H1 (cell line): ENCODE data around the gene RGS3. TPM values are rescaled to one million over a fixed set of nuclear protein-coding genes. Genes with fewer than 3 reads are reported as not detected.

Source experiments
- CTCF ChIA-PET: fragments of 300-600 bp; sonication (Branson Sonifier 250); formaldehyde crosslinking; loops from one replicate; lab custom pipeline; 2021; ENCODE audit not compliant: partially characterized antibody; lab: Charles Lee
- POLR2A ChIA-PET: fragments of 300-600 bp; sonication (Branson Sonifier 250); formaldehyde crosslinking; loops from one replicate; lab custom pipeline; 2021; ENCODE audit warnings: inconsistent platforms; ENCODE audit not compliant: partially characterized antibody; lab: Charles Lee
- DNase-seq, 2 experiments: peaks; one replicate each; pipeline versions ENCODE4 v3.0.0 to v3.0.0-alpha.2; 2010 to 2022; ENCODE audit warnings: low spot score in 2 of 2, low read depth in 1 of 2, mixed read lengths in 1 of 2
- FAIRE-seq: peaks from 2 replicates; lab custom pipeline; 2011; peaks lifted over from hg19 to GRCh38; lab: Jason Lieb, UNC
- H2AFZ ChIP-seq: 2 replicates; pipeline ENCODE4 v1.8.1; 2012; ENCODE audit warnings: low read length, inconsistent platforms
- H2AK5ac ChIP-seq: 2 replicates; pipeline ENCODE4 v1.6.1; 2013; ENCODE audit warnings: low read depth, low read length
- H2BK120ac ChIP-seq: replicated peaks from 2 replicates; pipeline ENCODE3; 2013; ENCODE audit warnings: low read depth, low read length, inconsistent platforms
- H2BK12ac ChIP-seq: 2 replicates; pipeline ENCODE4 v1.6.1; 2013; ENCODE audit warnings: low read depth, low read length
- H2BK15ac ChIP-seq: 2 replicates; pipeline ENCODE4 v1.6.1; 2013; ENCODE audit warnings: low read length
- H2BK20ac ChIP-seq: 2 replicates; pipeline ENCODE4 v1.6.1; 2013; ENCODE audit warnings: low read length
- H2BK5ac ChIP-seq: 2 replicates; pipeline ENCODE4 v1.6.1; 2013; ENCODE audit warnings: low read depth, low read length
- H3K14ac ChIP-seq: 2 replicates; pipeline ENCODE4 v1.6.1; 2013; ENCODE audit warnings: inconsistent platforms; ENCODE audit not compliant: insufficient read length
- H3K18ac ChIP-seq: 2 replicates; pipeline ENCODE4 v1.6.1; 2013; ENCODE audit warnings: low read length; ENCODE audit errors: extremely low read depth
- H3K23ac ChIP-seq: 2 replicates; pipeline ENCODE4 v1.6.1; 2013; ENCODE audit warnings: inconsistent platforms; ENCODE audit not compliant: insufficient read length
- H3K23me2 ChIP-seq: 2 replicates; pipeline ENCODE4 v1.6.1; 2013; ENCODE audit warnings: low read depth, low read length
- H3K27ac ChIP-seq: 2 replicates; pipeline ENCODE4 v1.6.1; 2011; ENCODE audit warnings: low read depth, low read length, inconsistent platforms
- H3K27me3 ChIP-seq, 4 experiments: replicated peaks in 1 of 4; 1 replicate in 1 of 4; 2 replicates in 3 of 4; pipeline versions ENCODE4 v1.6.1 to v1.8.1; 2011 to 2013; ENCODE audit warnings: low read length in 3 of 4, mild to moderate bottlenecking in 3 of 4, inconsistent platforms in 2 of 4, mixed read lengths in 2 of 4, moderate library complexity in 1 of 4; ENCODE audit not compliant: control insufficient read depth in 3 of 4, insufficient read depth in 3 of 4; ENCODE audit errors: extremely low read depth in 1 of 4
- H3K36me3 ChIP-seq, 4 experiments: 2 replicates each; pipeline versions ENCODE4 v1.6.1 to v1.8.1; 2011 to 2013; ENCODE audit warnings: mild to moderate bottlenecking in 4 of 4, low read length in 3 of 4, moderate library complexity in 2 of 4, control low read depth in 1 of 4, inconsistent platforms in 1 of 4; ENCODE audit not compliant: insufficient read depth in 4 of 4, control insufficient read depth in 2 of 4
- H3K4ac ChIP-seq: replicated peaks from 2 replicates; pipeline ENCODE3; 2013; ENCODE audit warnings: low read length, low read depth, mixed read lengths, inconsistent platforms; ENCODE audit not compliant: insufficient read length
- H3K4me1 ChIP-seq, 4 experiments: replicated peaks in 1 of 4; 1 replicate in 1 of 4; 2 replicates in 3 of 4; pipeline versions ENCODE4 v1.6.1 to v1.8.1; 2011 to 2013; ENCODE audit warnings: low read length in 3 of 4, inconsistent platforms in 2 of 4, mixed read lengths in 1 of 4; ENCODE audit not compliant: insufficient read depth in 4 of 4, control insufficient read depth in 3 of 4
- H3K4me2 ChIP-seq, 2 experiments: 2 replicates each; pipeline versions ENCODE4 v1.6.1 to v1.8.1; 2011 to 2013; ENCODE audit warnings: low read depth in 2 of 2, low read length in 2 of 2, control low read depth in 1 of 2, inconsistent platforms in 1 of 2, mild to moderate bottlenecking in 1 of 2; ENCODE audit not compliant: insufficient read depth in 1 of 2
- H3K4me3 ChIP-seq, 4 experiments: fragments of 200-600, 300-600 bp in 1 of 4; sonication (generic), shearing (Covaris generic), sonication (Bioruptor Twin) in 1 of 4; 2 replicates each; pipeline versions ENCODE4 v1.5.1 to v1.8.1; 2011 to 2016; ENCODE audit warnings: low read length in 4 of 4, low read depth in 3 of 4, control low read depth in 2 of 4, inconsistent platforms in 2 of 4, mild to moderate bottlenecking in 2 of 4, mixed read lengths in 1 of 4, moderate library complexity in 1 of 4; ENCODE audit not compliant: insufficient read depth in 2 of 4; ENCODE audit errors: extremely low read depth in 1 of 4
- H3K56ac ChIP-seq: replicated peaks from 2 replicates; pipeline ENCODE3; 2013; ENCODE audit warnings: low read depth, mild to moderate bottlenecking, mixed read lengths, low read length, inconsistent platforms; ENCODE audit not compliant: insufficient read length
- H3K79me1 ChIP-seq: 2 replicates; pipeline ENCODE4 v1.6.1; 2013; ENCODE audit warnings: low read depth, low read length, control low read depth
- H3K79me2 ChIP-seq, 2 experiments: 2 replicates each; pipeline versions ENCODE4 v1.6.1 to v1.8.1; 2012 to 2013; ENCODE audit warnings: low read length in 2 of 2, mild to moderate bottlenecking in 2 of 2, inconsistent platforms in 1 of 2; ENCODE audit not compliant: insufficient read depth in 2 of 2, control insufficient read depth in 1 of 2
- H3K9ac ChIP-seq, 4 experiments: replicated peaks in 1 of 4; 1 replicate in 1 of 4; 2 replicates in 3 of 4; pipeline versions ENCODE4 v1.6.1 to v1.8.1; 2011 to 2013; ENCODE audit warnings: low read depth in 3 of 4, low read length in 3 of 4, control low read depth in 2 of 4, mild to moderate bottlenecking in 2 of 4, moderate library complexity in 2 of 4, inconsistent platforms in 1 of 4; ENCODE audit errors: extremely low read depth in 1 of 4
- H3K9me3 ChIP-seq, 2 experiments: 2 replicates each; pipeline versions ENCODE4 v1.6.1 to v1.8.1; 2012 to 2013; ENCODE audit warnings: mild to moderate bottlenecking in 2 of 2, moderate library complexity in 2 of 2, control low read depth in 1 of 2, inconsistent platforms in 1 of 2, low read depth in 1 of 2, low read length in 1 of 2, mixed read lengths in 1 of 2; ENCODE audit not compliant: insufficient read depth in 2 of 2
- H4K20me1 ChIP-seq, 2 experiments: replicated peaks in 1 of 2; 2 replicates each; pipeline versions ENCODE3 to v1.8.1; 2011 to 2013; ENCODE audit warnings: inconsistent platforms in 2 of 2, low read length in 2 of 2, mild to moderate bottlenecking in 1 of 2; ENCODE audit not compliant: insufficient read depth in 2 of 2, control insufficient read depth in 1 of 2
- H4K5ac ChIP-seq: 2 replicates; pipeline ENCODE4 v1.6.1; 2013; ENCODE audit warnings: low read length, low read depth, mixed read lengths, inconsistent platforms; ENCODE audit not compliant: insufficient read length
- H4K8ac ChIP-seq: 2 replicates; pipeline ENCODE4 v1.8.0; 2013; ENCODE audit warnings: mild to moderate bottlenecking, moderate library complexity, low read length, inconsistent platforms; ENCODE audit not compliant: insufficient read depth; ENCODE audit errors: extremely low read depth
- H4K91ac ChIP-seq: replicated peaks from 2 replicates; pipeline ENCODE3; 2013; ENCODE audit warnings: low read length, mixed read lengths, inconsistent platforms; ENCODE audit not compliant: insufficient read length
- FOSL1 ChIP-seq: IDR thresholded peaks from 2 replicates; pipeline ENCODE4 v1.6.1; 2011; ENCODE audit warnings: mild to moderate bottlenecking, low read depth, low read length, moderate library complexity; ENCODE audit not compliant: insufficient read depth
- JUND ChIP-seq: IDR thresholded peaks from 2 replicates; pipeline ENCODE4 v1.6.1; 2011; ENCODE audit warnings: mild to moderate bottlenecking, improper control_type of control experiment, low read length
- KDM4A ChIP-seq: IDR thresholded peaks from one replicate; pipeline ENCODE4 v1.7.1; 2012; ENCODE audit warnings: low read depth, mild to moderate bottlenecking, moderate library complexity, low read length, inconsistent platforms; ENCODE audit not compliant: severe bottlenecking
- NANOG ChIP-seq: IDR thresholded peaks from 2 replicates; pipeline ENCODE4 v1.6.1; 2011; ENCODE audit warnings: low read length, low read depth, mild to moderate bottlenecking, inconsistent platforms; ENCODE audit not compliant: insufficient read depth, poor library complexity, severe bottlenecking
- POLR2AphosphoS5 ChIP-seq: IDR thresholded peaks from 2 replicates; pipeline ENCODE4 v1.6.1; 2011; ENCODE audit warnings: low read depth, low read length
- POU5F1 ChIP-seq: IDR thresholded peaks from 2 replicates; pipeline ENCODE4 v1.6.1; 2011; ENCODE audit warnings: low read depth, mild to moderate bottlenecking, low read length, moderate library complexity
- TEAD4 ChIP-seq: IDR thresholded peaks from 2 replicates; pipeline ENCODE4 v1.6.1; 2012; ENCODE audit warnings: low read depth, low read length, inconsistent platforms, mixed read lengths
- WGBS, 2 experiments: shearing (Covaris generic) in 1 of 2; methylation state at CpG; one replicate each; pipeline versions ENCODE4 v1.1.6 to v1.1.7; 2013 to 2015; ENCODE audit warnings: low lambda C conversion rate in 2 of 2, mixed read lengths in 2 of 2, inconsistent platforms in 1 of 2, low coverage in 1 of 2, missing lambda C conversion rate in 1 of 2; ENCODE audit not compliant: insufficient replicate concordance in 2 of 2, insufficient coverage in 1 of 2, insufficient read length in 1 of 2; ENCODE audit errors: extremely low coverage in 1 of 2, missing lambda C conversion rate in 1 of 2; 5-methylcytosine and 5-hydroxymethylcytosine counted together
- polyA plus RNA-seq, 7 experiments: library from polyadenylated mRNA; depleted of rRNA in 3 of 7; stranded (reverse) in 5 of 7; unstranded in 2 of 7; fragments of >200 nt in 5 of 7; fragments of 200-250 nt in 2 of 7; gene quantifications; 1 replicate in 5 of 7; 2 replicates in 1 of 7; 4 replicates in 1 of 7; pipeline versions ENCODE4 v1.2.1 to v1.2.3, GENCODE V29; 2011 to 2013; ENCODE audit warnings: missing spikeins in 2 of 7, mixed read lengths in 2 of 7
- total RNA-seq: library from RNA; stranded (reverse); fragmentation: NEBNext Ultra II Directional; extraction: Animal tissue kit (Norgen Biotek cat#: 25700); gene quantifications from 2 replicates; pipeline ENCODE4 v1.2.1, GENCODE V29; 2021

RGS3 gene
- total and polyA plus RNA-seq, 2 of the 8 experiments (the other 6 are each of a cell fraction or from before 2014, with no cell fraction given): 12.6 to 18.2 TPM

DNA sequence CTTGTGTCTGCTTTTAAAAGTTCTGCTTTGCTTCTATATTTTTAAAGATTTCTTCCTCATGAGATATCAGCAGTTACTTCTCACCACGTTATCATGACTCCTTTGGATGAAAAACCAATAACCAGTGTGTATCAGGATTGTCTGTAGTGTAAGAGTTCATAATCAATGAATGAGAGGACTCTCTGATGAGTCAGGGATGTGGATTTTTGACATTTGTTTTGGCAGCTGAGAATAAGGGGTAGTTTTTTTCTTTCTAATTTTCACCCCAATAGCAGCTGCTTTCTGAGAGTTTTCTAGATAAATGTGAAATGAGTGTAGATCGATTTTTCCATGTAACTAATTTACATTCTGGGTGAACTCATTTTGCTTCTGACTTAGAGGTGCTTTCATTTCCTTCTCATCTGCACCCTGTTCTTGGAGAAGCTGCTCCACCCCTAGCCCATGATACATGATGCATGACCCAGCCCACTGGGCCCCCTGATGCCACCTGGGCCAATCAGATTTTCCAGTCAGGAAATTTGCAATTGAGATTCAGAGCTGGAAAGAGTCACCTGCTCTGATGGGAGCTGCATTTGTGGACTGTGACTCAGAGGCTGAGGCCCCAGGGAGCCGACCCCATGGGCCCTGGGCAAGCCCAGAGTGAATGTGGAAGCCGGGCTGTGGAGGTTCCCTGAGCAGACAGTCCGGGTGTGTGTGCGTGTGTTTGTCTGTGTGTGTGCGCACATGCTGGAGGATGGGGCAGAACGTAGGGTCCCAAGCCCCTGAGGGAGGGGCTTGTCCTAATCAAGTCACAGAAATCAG lies 159.3 kb downstream of the RGS3 start:
- H3K9me3 ChIP-seq: no peaks in the 10 kb centered on the region
- CTCF ChIA-PET: interaction anchor here (0.8 to 14.3 kb wide), 8 partner anchors 13 to 45 kb away, joined by 5 to 130 read pairs (median 6); no protein-coding TSS in a partner anchor
- POLR2A ChIA-PET: interaction anchor here (0.6 to 4.5 kb wide), 8 partner anchors 11 to 316 kb away, joined by 3 to 40 read pairs (median 5); partner anchors contain the start of gene WDR31
- no peaks in the 10 kb centered on the region for H3K79me2 ChIP-seq
- H2BK20ac ChIP-seq: peak overlapping the region; percentile 88
- H2BK15ac ChIP-seq: peak overlapping the region; percentile 98; the same call in 1 of the 2 replicates
- H3K56ac ChIP-seq: no peak overlapping the region
- H3K23me2 ChIP-seq: no peaks in the 10 kb centered on the region
- no peak overlapping the region for H3K23ac ChIP-seq
- H3K4me3 ChIP-seq: peak overlapping the region in 1 of 4 experiments; percentile 18; a peak in 1 of 8 replicates
- no peaks in the 10 kb centered on the region for H3K79me1 ChIP-seq
- H3K4me2 ChIP-seq: peak overlapping the region; percentile 38 to 52
- peaks cover 6 to 23% (median 18%) of the 10 kb centered on the region in 4 experiments for H3K4me1 ChIP-seq
- H2AK5ac ChIP-seq: peak overlapping the region; percentile 2; the same call in 1 of the 2 replicates
- H2BK5ac ChIP-seq: peak overlapping the region; percentile 63
- H3K27me3 ChIP-seq: no peaks in the 10 kb centered on the region; a peak in 3 of 7 replicates
- H3K14ac ChIP-seq: no peak overlapping the region
- peak overlapping the region; percentile 89 for H3K18ac ChIP-seq
- H3K9ac ChIP-seq: peak overlapping the region in 2 of 4 experiments; percentile 26 to 44; a peak in 3 of 7 replicates
- peak; percentile 94 for FAIRE-seq
- peak overlapping the region; percentile 82; the same call in 1 of the 2 replicates for H4K8ac ChIP-seq
- H3K27ac ChIP-seq: peak overlapping the region; percentile 88; the same call in 1 of the 2 replicates
- peak overlapping the region; percentile 57 for H4K5ac ChIP-seq
- no peaks in the 10 kb centered on the region for H3K36me3 ChIP-seq
- peak; percentile 77 for DNase-seq
- 27% methylated on average over 7 of the region's 8 CpGs; no CpG with 5 or more reads in 1 of the 2 experiments for WGBS, 2 experiments
- peak overlapping the region; percentile 91 for H2BK120ac ChIP-seq
- H4K20me1 ChIP-seq: no peaks in the 10 kb centered on the region
- H2BK12ac ChIP-seq: peak overlapping the region; percentile 88
- peak overlapping the region; percentile 79 for H3K4ac ChIP-seq
- no peak overlapping the region for H2AFZ ChIP-seq
- peak overlapping the region; percentile 77 for H4K91ac ChIP-seq
- TF ChIP-seq POU5F1 (no peak), POLR2AphosphoS5 (0 out of 2 replicates have a peak, but pooled peaks have one; percentile 47), TEAD4 (no peak), JUND (peak; percentile 95), FOSL1 (0 out of 2 replicates have a peak, but pooled peaks have one; percentile 27), NANOG (no peak), KDM4A (no peak)
